Keratinocyte (primary cell): ENCODE data around the gene UGT1A10. TPM values are rescaled to one million over a fixed set of nuclear protein-coding genes. Genes with fewer than 3 reads are reported as not detected.

Experiments
- DNase-seq: peaks from one replicate; pipeline ENCODE4 v3.0.0-alpha.2; 2011; ENCODE audit warnings: low read depth, missing footprints, low spot score
- FAIRE-seq: peaks from 2 replicates; lab custom pipeline; 2011; peaks lifted over from hg19 to GRCh38; lab: Jason Lieb, UNC
- H2AFZ ChIP-seq: 2 replicates; pipeline ENCODE4 v1.6.0; 2012; ENCODE audit warnings: low read length, control low read depth, inconsistent platforms; ENCODE audit not compliant: control insufficient read depth
- H3K27ac ChIP-seq: 2 replicates; pipeline ENCODE4 v1.5.1; 2011; ENCODE audit warnings: low read length; ENCODE audit not compliant: control insufficient read depth, insufficient read depth
- H3K27me3 ChIP-seq: 3 replicates; pipeline ENCODE4 v1.6.0; 2011; ENCODE audit warnings: low read length; ENCODE audit not compliant: control insufficient read depth, insufficient read depth; ENCODE audit errors: extremely low read depth
- H3K36me3 ChIP-seq, 2 experiments: 2 replicates in 1 of 2; 3 replicates in 1 of 2; pipeline ENCODE4 v1.5.1; 2011; ENCODE audit warnings: low read length in 2 of 2, mild to moderate bottlenecking in 1 of 2; ENCODE audit not compliant: control insufficient read depth in 2 of 2, insufficient read depth in 2 of 2; ENCODE audit errors: extremely low read depth in 1 of 2
- H3K4me1 ChIP-seq: 3 replicates; pipeline ENCODE4 v1.5.1; 2011; ENCODE audit warnings: low read length; ENCODE audit not compliant: control insufficient read depth, insufficient read depth; ENCODE audit errors: extremely low read depth
- H3K4me2 ChIP-seq: 3 replicates; pipeline ENCODE4 v1.6.0; 2011; ENCODE audit warnings: low read depth, low read length; ENCODE audit not compliant: control insufficient read depth, insufficient read depth; ENCODE audit errors: extremely low read depth
- H3K4me3 ChIP-seq, 3 experiments: fragments of 200-600 bp in 1 of 3; sonication (generic) in 1 of 3; 2 replicates in 2 of 3; 3 replicates in 1 of 3; pipeline ENCODE4 v1.5.1; 2011 to 2016; ENCODE audit warnings: low read length in 3 of 3, mild to moderate bottlenecking in 3 of 3, control low read depth in 2 of 3, inconsistent platforms in 1 of 3, low read depth in 1 of 3, mixed read lengths in 1 of 3, mixed run types in 1 of 3, moderate library complexity in 1 of 3; ENCODE audit not compliant: control insufficient read depth in 2 of 3, insufficient read depth in 2 of 3; ENCODE audit errors: extremely low read depth in 1 of 3
- H3K79me2 ChIP-seq: 2 replicates; pipeline ENCODE4 v1.6.0; 2012; ENCODE audit warnings: low read length; ENCODE audit not compliant: control insufficient read depth, insufficient read depth
- H3K9ac ChIP-seq: 3 replicates; pipeline ENCODE4 v1.6.0; 2011; ENCODE audit warnings: low read length; ENCODE audit not compliant: control insufficient read depth, insufficient read depth; ENCODE audit errors: extremely low read depth
- H3K9me1 ChIP-seq: 3 replicates; pipeline ENCODE4 v1.6.0; 2011; ENCODE audit warnings: low read length; ENCODE audit not compliant: control insufficient read depth, insufficient read depth; ENCODE audit errors: extremely low read depth
- H3K9me3 ChIP-seq: 2 replicates; pipeline ENCODE4 v1.5.1; 2012; ENCODE audit warnings: low read depth, low read length; ENCODE audit not compliant: control insufficient read depth
- H4K20me1 ChIP-seq: 3 replicates; pipeline ENCODE4 v1.6.0; 2011; ENCODE audit warnings: low read length; ENCODE audit not compliant: control insufficient read depth, insufficient read depth; ENCODE audit errors: extremely low read depth
- CTCF ChIP-seq, 3 experiments: IDR thresholded peaks in 1 of 3; conservative IDR thresholded peaks in 1 of 3; optimal IDR thresholded peaks in 1 of 3; 2 replicates in 2 of 3; 3 replicates in 1 of 3; pipeline versions ENCODE3 to v1.5.1; 2011; ENCODE audit warnings: low read length in 3 of 3, mild to moderate bottlenecking in 3 of 3, moderate library complexity in 2 of 3, control low read depth in 1 of 3, inconsistent platforms in 1 of 3; ENCODE audit not compliant: insufficient read depth in 2 of 3; ENCODE audit errors: extremely low read depth in 1 of 3
- EZH2 ChIP-seq: IDR thresholded peaks from one replicate; pipeline ENCODE4 v1.6.1; 2012; ENCODE audit warnings: inconsistent platforms, mild to moderate bottlenecking, low read length, moderate library complexity
- dilution Hi-C: fragments of 300-500 bp; cut with MboI; formaldehyde crosslinking; loops from one replicate; pipeline ENCODE4 v1.7.0; 2020; ENCODE audit warnings: low sequenced_read_pairs; ENCODE audit not compliant: extremely low pct_ligation_motif_present
- polyA plus RNA-seq, 5 experiments: library from polyadenylated mRNA; depleted of rRNA in 3 of 5; stranded (reverse) in 3 of 5; stranded (forward) in 1 of 5; unstranded in 1 of 5; fragments of >200 nt; gene quantifications; 1 replicate in 1 of 5; 2 replicates in 3 of 5; 3 replicates in 1 of 5; pipeline versions ENCODE4 v1.2.1 to v1.2.3, GENCODE V29; 2011 to 2012; ENCODE audit warnings: missing spikeins in 2 of 5, low read depth in 1 of 5, low replicate concordance in 1 of 5

UGT1A10 gene
- polyA plus RNA-seq, 1 donor (not counting 4 experiments of a cell fraction or from before 2014, with no cell fraction given) = 2.0 TPM

GRCh38 chr2:233764761-233765160 is 128.5 kb downstream of the UGT1A10 start:
- no peaks in the 10 kb centered on the region for H4K20me1 ChIP-seq
- dilution Hi-C loops = no loop called here
- H3K27ac ChIP-seq = no peak overlapping the region
- no peak overlapping the region for H2AFZ ChIP-seq
- no peaks in the 10 kb centered on the region for H3K9me1 ChIP-seq
- H3K4me3 ChIP-seq = no peak overlapping the region
- FAIRE-seq = peak; percentile 39
- TF ChIP-seq CTCF (optimal IDR thresholded peaks at IDR 0.05 in 1 of 3, IDR thresholded peaks at IDR 0.05 in 1 of 3, conservative IDR thresholded peaks at IDR 0.05 in 1 of 3; ENCODE audit: extremely low read depth in 1 of 3, insufficient read depth in 2 of 3, low read length in 3 of 3) (no peak), EZH2 (no peak)
- peaks cover 7% of the 10 kb centered on the region for H3K79me2 ChIP-seq
- H3K36me3 ChIP-seq = peaks cover 9 to 15% of the 10 kb centered on the region in 2 experiments
- no peak overlapping the region for H3K9ac ChIP-seq
- peak overlapping the region; percentile 44 for H3K4me2 ChIP-seq
- no peaks in the 10 kb centered on the region for H3K9me3 ChIP-seq
- H3K4me1 ChIP-seq = peaks cover 34% of the 10 kb centered on the region
- DNase-seq = no peak
- no peaks in the 10 kb centered on the region for H3K27me3 ChIP-seq

GRCh38 chr2:233766416-233766815 is 130.2 kb downstream of the UGT1A10 start:
- Histone ChIP-seq H3K27me3 (no peaks in the 10 kb centered on the region), H3K4me2 (no peak overlapping the region), H3K27ac (no peak overlapping the region), H3K79me2 (peaks cover 5% of the 10 kb centered on the region), H2AFZ (no peak overlapping the region), H4K20me1 (no peaks in the 10 kb centered on the region), H3K4me1 (peaks cover 20% of the 10 kb centered on the region), H3K4me3 (no peak overlapping the region), H3K9me1 (no peaks in the 10 kb centered on the region), H3K9me3 (no peaks in the 10 kb centered on the region), H3K9ac (no peak overlapping the region), H3K36me3 (peaks cover 11 to 19% of the 10 kb centered on the region in 2 experiments)
- DNase-seq (no peak), FAIRE-seq (no peak)
- no peak for TF ChIP-seq CTCF (optimal IDR thresholded peaks at IDR 0.05 in 1 of 3, IDR thresholded peaks at IDR 0.05 in 1 of 3, conservative IDR thresholded peaks at IDR 0.05 in 1 of 3; ENCODE audit: extremely low read depth in 1 of 3, insufficient read depth in 2 of 3, low read length in 3 of 3)
- no peak for TF ChIP-seq EZH2
- dilution Hi-C loops = no loop called here
